CD14-positive monocyte (primary cell): ENCODE measurements around the gene NFYB. TPM values are rescaled to one million over a fixed set of nuclear protein-coding genes. Genes with fewer than 3 reads are reported as not detected.

Source experiments
- DNase-seq, 3 donors: peaks; one replicate each; pipeline ENCODE4 v3.0.0-alpha.2; 2011 to 2022
- H2AFZ ChIP-seq: 2 replicates; pipeline ENCODE4 v1.6.0; 2012; ENCODE audit warnings: mild to moderate bottlenecking, low read depth, low read length, inconsistent platforms; ENCODE audit not compliant: insufficient read depth, poor library complexity, severe bottlenecking
- H3K27ac ChIP-seq, 2 donors: 1 replicate in 1 of 2; 2 replicates in 1 of 2; pipeline ENCODE4 v1.5.1; 2012 to 2013; ENCODE audit warnings: low read length in 2 of 2, control low read depth in 1 of 2, inconsistent platforms in 1 of 2, low read depth in 1 of 2, mild to moderate bottlenecking in 1 of 2
- H3K27me3 ChIP-seq, 2 donors: one replicate each; pipeline versions ENCODE4 v1.6.0 to v1.6.1; 2011 to 2013; ENCODE audit warnings: low read length in 2 of 2; ENCODE audit not compliant: control insufficient read depth in 2 of 2, insufficient read depth in 2 of 2
- H3K36me3 ChIP-seq, 2 donors: replicated peaks in 1 of 2; 1 replicate in 1 of 2; 2 replicates in 1 of 2; pipeline versions ENCODE4 v1.5.1 to v1.6.1; 2012 to 2013; ENCODE audit warnings: low read length in 2 of 2, control low read depth in 1 of 2, inconsistent platforms in 1 of 2, mild to moderate bottlenecking in 1 of 2; ENCODE audit not compliant: insufficient read depth in 2 of 2, control insufficient read depth in 1 of 2
- H3K4me1 ChIP-seq, 2 donors: 1 replicate in 1 of 2; 2 replicates in 1 of 2; pipeline versions ENCODE4 v1.5.1 to v1.6.1; 2012 to 2013; ENCODE audit warnings: low read length in 2 of 2, control low read depth in 1 of 2, inconsistent platforms in 1 of 2, mild to moderate bottlenecking in 1 of 2, moderate library complexity in 1 of 2; ENCODE audit not compliant: insufficient read depth in 2 of 2, control insufficient read depth in 1 of 2
- H3K4me2 ChIP-seq: replicated peaks from 2 replicates; pipeline ENCODE3; 2012; ENCODE audit warnings: low read length, moderate library complexity, mild to moderate bottlenecking; ENCODE audit not compliant: poor library complexity, severe bottlenecking; ENCODE audit errors: extremely low read depth
- H3K4me3 ChIP-seq, 3 experiments: fragments of 200-600 bp in 1 of 3; sonication (generic) in 1 of 3; replicated peaks in 1 of 3; 1 replicate in 2 of 3; 2 replicates in 1 of 3; pipeline ENCODE4 v1.5.1; 2011 to 2013; ENCODE audit warnings: low read length in 3 of 3, mild to moderate bottlenecking in 3 of 3, control low read depth in 2 of 3, low read depth in 2 of 3, inconsistent platforms in 1 of 3, moderate library complexity in 1 of 3
- H3K79me2 ChIP-seq: 2 replicates; pipeline ENCODE4 v1.6.0; 2012; ENCODE audit warnings: mild to moderate bottlenecking, control low read depth, inconsistent platforms, low read length, moderate library complexity; ENCODE audit not compliant: insufficient read depth
- H3K9ac ChIP-seq: 2 replicates; pipeline ENCODE4 v1.6.0; 2017; ENCODE audit warnings: low read length, mild to moderate bottlenecking; ENCODE audit not compliant: insufficient read depth, poor library complexity, severe bottlenecking
- H3K9me3 ChIP-seq, 2 donors: replicated peaks in 1 of 2; 1 replicate in 1 of 2; 2 replicates in 1 of 2; pipeline versions ENCODE4 v1.5.1 to v1.6.1; 2012 to 2013; ENCODE audit warnings: low read length in 2 of 2, control low read depth in 1 of 2; ENCODE audit not compliant: control insufficient read depth in 1 of 2, insufficient read depth in 1 of 2
- H4K20me1 ChIP-seq: 2 replicates; pipeline ENCODE4 v1.6.0; 2012; ENCODE audit warnings: mild to moderate bottlenecking, low read length, control low read depth, moderate library complexity; ENCODE audit not compliant: insufficient read depth
- H3K27ac Mint-ChIP-seq, 7 donors: one replicate each; pipeline ENCODE4 v1.8.0; 2020; ENCODE audit warnings: mild to moderate bottlenecking in 7 of 7, mixed read lengths in 7 of 7, moderate library complexity in 6 of 7, inconsistent platforms in 2 of 7
- H3K27me3 Mint-ChIP-seq, 3 donors: one replicate each; pipeline ENCODE4 v1.8.0; 2021 to 2022; ENCODE audit warnings: low read depth in 3 of 3, mild to moderate bottlenecking in 3 of 3, mixed read lengths in 3 of 3, moderate library complexity in 3 of 3, inconsistent platforms in 1 of 3
- H3K36me3 Mint-ChIP-seq, 2 donors: one replicate each; pipeline ENCODE4 v1.8.0; 2020; ENCODE audit warnings: mixed read lengths in 2 of 2, inconsistent platforms in 1 of 2, mild to moderate bottlenecking in 1 of 2
- H3K4me1 Mint-ChIP-seq: one replicate; pipeline ENCODE4 v1.8.0; 2020; ENCODE audit warnings: mild to moderate bottlenecking, mixed read lengths
- H3K4me3 Mint-ChIP-seq, 2 donors: one replicate each; pipeline ENCODE4 v1.8.0; 2020; ENCODE audit warnings: mild to moderate bottlenecking in 2 of 2, mixed read lengths in 2 of 2, moderate library complexity in 1 of 2
- H3K9me3 Mint-ChIP-seq, 7 donors: one replicate each; pipeline ENCODE4 v1.8.0; 2020 to 2022; ENCODE audit warnings: mixed read lengths in 7 of 7, mild to moderate bottlenecking in 6 of 7, moderate library complexity in 6 of 7, inconsistent platforms in 2 of 7
- CTCF ChIP-seq: fragments of 200-600 bp; IDR thresholded peaks from one replicate; pipeline ENCODE4 v1.8.0; 2022; ENCODE audit warnings: antibody characterized with exemption, mild to moderate bottlenecking
- WGBS: methylation state at CpG from one replicate; pipeline ENCODE4 v1.1.5; 2013; ENCODE audit warnings: missing lambda C conversion rate; ENCODE audit not compliant: insufficient coverage; 5-methylcytosine and 5-hydroxymethylcytosine counted together
- intact Hi-C, 2 donors: fragments of 100-400 bp; cut with micrococcal nuclease; formaldehyde crosslinking; loops; one replicate each; pipeline versions ENCODE4 v1.15.0 to v1.15.1; 2023
- polyA plus RNA-seq, 3 donors: library from polyadenylated mRNA; depleted of rRNA in 1 of 3; unstranded in 2 of 3; stranded (reverse) in 1 of 3; fragments of 300-500 nt in 2 of 3; fragments of >200 nt in 1 of 3; fragmentation: Illumina TruSeq in 2 of 3; gene quantifications; 1 replicate in 2 of 3; 2 replicates in 1 of 3; pipeline ENCODE4 v1.2.3, GENCODE V29; 2012 to 2021

NFYB gene
- polyA plus RNA-seq, 3 donors, result 11.6 to 14.6 (median 12.3) TPM

GRCh38 chr12:104134882-104135281, 3.1 kb downstream of the NFYB start:
- H3K27ac Mint-ChIP-seq, result no peak overlapping the region
- Histone ChIP-seq H3K27ac (no peak overlapping the region), H4K20me1 (peaks cover 9% of the 10 kb centered on the region), H3K4me2 (no peak overlapping the region), H3K36me3 (peaks cover 13 to 39% of the 10 kb centered on the region in 2 donors), H3K27me3 (no peaks in the 10 kb centered on the region), H3K4me1 (peaks cover 20 to 33% of the 10 kb centered on the region in 2 donors), H3K9me3 (no peaks in the 10 kb centered on the region), H2AFZ (no peak overlapping the region), H3K79me2 (peaks cover 59% of the 10 kb centered on the region), H3K4me3 (no peak overlapping the region), H3K9ac (no peak overlapping the region)
- peaks cover 19 to 21% of the 10 kb centered on the region in 2 donors for H3K36me3 Mint-ChIP-seq
- no peak for DNase-seq
- H3K27me3 Mint-ChIP-seq, result peaks cover 0 to 2% (median 0%) of the 10 kb centered on the region in 3 donors
- no peak for TF ChIP-seq CTCF
- WGBS, result 100% methylated on average over 1 of the region's 1 CpG
- H3K4me1 Mint-ChIP-seq, result peaks cover 23% of the 10 kb centered on the region
- no peak overlapping the region for H3K4me3 Mint-ChIP-seq
- no peaks in the 10 kb centered on the region for H3K9me3 Mint-ChIP-seq
- intact Hi-C loops, result loop anchor here (5.0 to 10.0 kb wide), 6 partner anchors 70 to 970 kb away; partner anchors contain the start of genes HCFC2 (in 2 of the 2), HSP90B1 (in 2 of the 2), EID3 (in 1 of the 2) and WASHC4 (in 1 of the 2)

GRCh38 chr12:104133866-104134265, 4.1 kb downstream of the NFYB start:
- 100% methylated on average over 1 of the region's 1 CpG for WGBS
- Mint-ChIP-seq H3K4me1 (peaks cover 21% of the 10 kb centered on the region), H3K9me3 (no peaks in the 10 kb centered on the region), H3K36me3 (peaks cover 29 to 31% of the 10 kb centered on the region in 2 donors), H3K27ac (no peak overlapping the region), H3K4me3 (no peak overlapping the region), H3K27me3 (no peaks in the 10 kb centered on the region)
- H3K4me1 ChIP-seq, result peaks cover 20 to 33% of the 10 kb centered on the region in 2 donors
- H3K79me2 ChIP-seq, result peaks cover 64% of the 10 kb centered on the region
- H3K36me3 ChIP-seq, result peaks cover 21 to 49% of the 10 kb centered on the region in 2 donors
- H3K9ac ChIP-seq, result no peak overlapping the region
- no peak overlapping the region for H2AFZ ChIP-seq
- no peak for TF ChIP-seq CTCF
- no peak for DNase-seq
- H3K4me2 ChIP-seq, result no peak overlapping the region
- H4K20me1 ChIP-seq, result peaks cover 9% of the 10 kb centered on the region
- intact Hi-C loops, result loop anchor here (10.0 kb wide), 3 partner anchors 69 to 971 kb away; partner anchors contain the start of genes HCFC2 (in 2 of the 2) and WASHC4 (in 1 of the 2)
- no peaks in the 10 kb centered on the region for H3K9me3 ChIP-seq
- H3K27ac ChIP-seq, result peak overlapping the region in 1 of 2 donors; percentile 23
- H3K4me3 ChIP-seq, result no peak overlapping the region
- H3K27me3 ChIP-seq, result no peaks in the 10 kb centered on the region
